HG03045 (cell line): ENCODE measurements around the gene PBX1.

Source experiments
- ATAC-seq: cut with Tn5 transposase; IDR thresholded peaks from one replicate; pipeline ENCODE4 v1.9.1; 2021; ENCODE audit warnings: mild to moderate bottlenecking, moderate library complexity; ENCODE audit not compliant: unreplicated experiment

Gene PBX1

GRCh38 chr1:164846731-164847691, 288.0 kb downstream of the PBX1 start:
- no peak for ATAC-seq

- no peak for ATAC-seq
These were observed 294.2 kb downstream of the PBX1 start for GRCh38 chr1:164853146-164853545.

GRCh38 chr1:164855716-164856329, 296.8 kb downstream of the PBX1 start:
- ATAC-seq = no peak

- ATAC-seq = no peak
These were observed 297.4 kb downstream of the PBX1 start for GRCh38 chr1:164856381-164856780.

GRCh38 chr1:164857439-164857838, 298.5 kb downstream of the PBX1 start:
- no peak for ATAC-seq

- ATAC-seq = no peak
These were observed 299.2 kb downstream of the PBX1 start for GRCh38 chr1:164858096-164858632.

GRCh38 chr1:164861632-164862031, 302.6 kb downstream of the PBX1 start:
- no peak for ATAC-seq

GRCh38 chr1:164863056-164863455, 304.1 kb downstream of the PBX1 start:
- ATAC-seq = no peak

- no peak for ATAC-seq
These were observed 305.2 kb downstream of the PBX1 start for GRCh38 chr1:164864161-164864560.

- no peak for ATAC-seq
These were observed 306.4 kb downstream of the PBX1 start for GRCh38 chr1:164865385-164865784.

GRCh38 chr1:164867590-164867989, 308.6 kb downstream of the PBX1 start:
- no peak for ATAC-seq

GRCh38 chr1:164868990-164869389, 310.0 kb downstream of the PBX1 start:
- no peak for ATAC-seq

- ATAC-seq = no peak
These were observed 316.5 kb downstream of the PBX1 start for GRCh38 chr1:164875518-164875917.

- no peak for ATAC-seq
These were observed 317.6 kb downstream of the PBX1 start for GRCh38 chr1:164876398-164877116.

GRCh38 chr1:164880199-164880598, 321.2 kb downstream of the PBX1 start:
- ATAC-seq = no peak

- ATAC-seq = no peak
These were observed 321.7 kb downstream of the PBX1 start for GRCh38 chr1:164880644-164881043.

GRCh38 chr1:164885311-164885710, 326.3 kb downstream of the PBX1 start:
- ATAC-seq = no peak

GRCh38 chr1:164886101-164886500, 327.1 kb downstream of the PBX1 start:
- no peak for ATAC-seq

- ATAC-seq = no peak
These were observed 332.6 kb downstream of the PBX1 start for GRCh38 chr1:164891615-164892014.

- no peak for ATAC-seq
These were observed 336.3 kb downstream of the PBX1 start for GRCh38 chr1:164895026-164895912.
